ENCODE results near the gene DCLK2.

DNA sequence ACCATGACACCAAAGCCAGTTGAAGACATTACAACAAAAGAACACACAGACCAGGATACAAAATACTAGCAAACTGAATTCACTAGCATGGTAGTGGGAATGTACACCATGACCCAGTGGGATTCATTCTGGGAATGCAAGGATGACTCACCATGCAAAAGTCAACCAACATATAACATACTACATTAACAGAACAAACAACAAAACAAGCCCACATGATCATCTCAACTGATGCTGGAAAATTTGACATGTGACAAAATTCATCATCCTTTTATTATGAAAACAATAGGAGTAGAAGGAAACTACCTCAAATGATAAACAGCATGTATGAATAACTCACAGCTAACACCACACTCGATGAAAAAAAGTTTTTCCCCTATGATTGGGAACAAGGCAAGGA, 190.2 kb downstream of the DCLK2 start:
- TF ChIP-seq, protein P1, sequence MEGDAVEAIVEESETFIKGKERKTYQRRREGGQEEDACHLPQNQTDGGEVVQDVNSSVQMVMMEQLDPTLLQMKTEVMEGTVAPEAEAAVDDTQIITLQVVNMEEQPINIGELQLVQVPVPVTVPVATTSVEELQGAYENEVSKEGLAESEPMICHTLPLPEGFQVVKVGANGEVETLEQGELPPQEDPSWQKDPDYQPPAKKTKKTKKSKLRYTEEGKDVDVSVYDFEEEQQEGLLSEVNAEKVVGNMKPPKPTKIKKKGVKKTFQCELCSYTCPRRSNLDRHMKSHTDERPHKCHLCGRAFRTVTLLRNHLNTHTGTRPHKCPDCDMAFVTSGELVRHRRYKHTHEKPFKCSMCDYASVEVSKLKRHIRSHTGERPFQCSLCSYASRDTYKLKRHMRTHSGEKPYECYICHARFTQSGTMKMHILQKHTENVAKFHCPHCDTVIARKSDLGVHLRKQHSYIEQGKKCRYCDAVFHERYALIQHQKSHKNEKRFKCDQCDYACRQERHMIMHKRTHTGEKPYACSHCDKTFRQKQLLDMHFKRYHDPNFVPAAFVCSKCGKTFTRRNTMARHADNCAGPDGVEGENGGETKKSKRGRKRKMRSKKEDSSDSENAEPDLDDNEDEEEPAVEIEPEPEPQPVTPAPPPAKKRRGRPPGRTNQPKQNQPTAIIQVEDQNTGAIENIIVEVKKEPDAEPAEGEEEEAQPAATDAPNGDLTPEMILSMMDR (conservative IDR thresholded peaks at IDR 0.05; ENCODE audit: low read depth, low read length), result no peak
- TF ChIP-seq EZH2phosphoT487 (IDR thresholded peaks at IDR 0.05; ENCODE audit: borderline replicate concordance, low read length) (no peak), EZH2 (IDR thresholded peaks at IDR 0.05; ENCODE audit: low read length, unreplicated experiment) (no peak)
